GM12872 (cell line): ENCODE measurements around the gene MFAP3L.

ENCODE experiments used
- CTCF ChIP-seq: IDR thresholded peaks from 3 replicates; pipeline ENCODE4 v1.5.1; 2011; ENCODE audit warnings: low read depth, mild to moderate bottlenecking, low read length, moderate library complexity; ENCODE audit not compliant: insufficient read depth

Gene MFAP3L

GRCh38 chr4:169986369-169986768, 39.8 kb downstream of the MFAP3L start:
- TF ChIP-seq CTCF: no peak

- TF ChIP-seq CTCF: no peak
Measured at GRCh38 chr4:169985881-169986280, 40.3 kb downstream of the MFAP3L start.

GRCh38 chr4:169984745-169985144, 41.5 kb downstream of the MFAP3L start:
- no peak for TF ChIP-seq CTCF

- no peak for TF ChIP-seq CTCF
Measured at GRCh38 chr4:169984173-169984572, 42.0 kb downstream of the MFAP3L start.

- no peak for TF ChIP-seq CTCF
Measured at GRCh38 chr4:169976951-169977350, 49.2 kb downstream of the MFAP3L start.

- no peak for TF ChIP-seq CTCF
Measured at GRCh38 chr4:169975838-169976796, 50.1 kb downstream of the MFAP3L start.

- no peak for TF ChIP-seq CTCF
Measured at GRCh38 chr4:169975131-169975837, 50.9 kb downstream of the MFAP3L start.
